ENCODE data around the gene NKD2.
A peak's percentile ranks its signal among the peaks of the same experiment; 100 is the strongest.

NKD2 gene

GRCh38 chr5:1001406-1002270 is 7.0 kb upstream of the NKD2 start:
- DNase-seq = no peak

GRCh38 chr5:1002271-1002546 is 6.4 kb upstream of the NKD2 start:
- no peak for DNase-seq

GRCh38 chr5:1002836-1003235 is 5.8 kb upstream of the NKD2 start:
- peak; percentile 46 for DNase-seq

- peak; percentile 82 for DNase-seq
Observed at GRCh38 chr5:1003296-1003937, 5.2 kb upstream of the NKD2 start.

GRCh38 chr5:1004461-1005248 is 3.9 kb upstream of the NKD2 start:
- DNase-seq = peak; percentile 87

GRCh38 chr5:1005249-1005851 is 3.3 kb upstream of the NKD2 start:
- DNase-seq = no peak

- DNase-seq = no peak
Observed at GRCh38 chr5:1005904-1006655, 2.5 kb upstream of the NKD2 start.

GRCh38 chr5:1006656-1007071 is 1.9 kb upstream of the NKD2 start:
- no peak for DNase-seq

- no peak for DNase-seq
Observed at GRCh38 chr5:1007221-1007680, 1.4 kb upstream of the NKD2 start.

- no peak for DNase-seq
Observed at GRCh38 chr5:1007681-1008450, 736 bp upstream of the NKD2 start.

- peak; percentile 51 for DNase-seq
Observed at GRCh38 chr5:1009359-1010180, 968 bp downstream of the NKD2 start.

- DNase-seq = peak; percentile 76
Observed at GRCh38 chr5:1010181-1010510, 1.5 kb downstream of the NKD2 start.

- peak; percentile 95 for DNase-seq
Observed at GRCh38 chr5:1010641-1011046, 2.0 kb downstream of the NKD2 start.

- peak; percentile 94 for DNase-seq
Observed at GRCh38 chr5:1011226-1011631, 2.6 kb downstream of the NKD2 start.

- no peak for DNase-seq
Observed at GRCh38 chr5:1011741-1012312, 3.2 kb downstream of the NKD2 start.

GRCh38 chr5:1012313-1012841 is 3.8 kb downstream of the NKD2 start:
- no peak for DNase-seq

GRCh38 chr5:1012900-1013237 is 4.3 kb downstream of the NKD2 start:
- no peak for DNase-seq

GRCh38 chr5:1013238-1013947 is 4.8 kb downstream of the NKD2 start:
- no peak for DNase-seq

- DNase-seq = no peak
Observed at GRCh38 chr5:1013948-1014301, 5.3 kb downstream of the NKD2 start.

- DNase-seq = no peak
Observed at GRCh38 chr5:1014346-1014745, 5.7 kb downstream of the NKD2 start.
